GM03348 (cell line): Measurements from ENCODE around the gene NOTUM.
"Not testable (repeated sequence)": the region's sequence is repeated elsewhere in the genome, so short reads cannot be mapped to it uniquely, and the experiment has no call there.

ENCODE experiments used
- DNase-seq: peaks from one replicate; pipeline ENCODE4 v3.0.0; 2012; ENCODE audit warnings: low spot score

The NOTUM gene

DNA sequence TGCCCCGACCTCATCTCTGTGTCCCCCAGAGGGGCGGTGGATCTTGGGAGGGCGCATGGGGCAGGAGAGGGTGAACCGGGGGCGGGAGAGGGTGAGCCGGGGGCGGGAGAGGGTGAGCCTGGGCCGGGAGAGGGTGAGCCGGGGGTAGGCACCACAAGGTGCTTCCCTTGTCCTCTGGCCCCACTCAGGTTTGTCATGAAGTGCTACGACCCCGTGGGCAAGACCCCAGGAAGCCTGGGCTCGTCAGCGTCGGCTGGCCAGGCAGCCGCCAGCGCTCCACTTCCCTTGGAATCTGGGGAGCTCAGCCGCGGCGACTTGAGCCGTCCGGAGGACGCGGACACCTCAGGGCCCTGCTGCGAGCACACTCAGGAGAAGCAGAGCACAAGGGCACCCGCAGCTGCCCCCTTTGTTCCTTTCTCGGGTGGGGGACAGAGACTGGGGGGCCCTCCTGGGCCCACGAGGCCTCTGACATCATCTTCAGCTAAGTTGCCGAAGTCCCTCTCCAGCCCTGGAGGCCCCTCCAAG is 35.3 kb upstream of the NOTUM start:
- no peak for DNase-seq

- no peak for DNase-seq
These were observed 34.7 kb upstream of the NOTUM start for GRCh38 chr17:81995463-81996231.

DNA sequence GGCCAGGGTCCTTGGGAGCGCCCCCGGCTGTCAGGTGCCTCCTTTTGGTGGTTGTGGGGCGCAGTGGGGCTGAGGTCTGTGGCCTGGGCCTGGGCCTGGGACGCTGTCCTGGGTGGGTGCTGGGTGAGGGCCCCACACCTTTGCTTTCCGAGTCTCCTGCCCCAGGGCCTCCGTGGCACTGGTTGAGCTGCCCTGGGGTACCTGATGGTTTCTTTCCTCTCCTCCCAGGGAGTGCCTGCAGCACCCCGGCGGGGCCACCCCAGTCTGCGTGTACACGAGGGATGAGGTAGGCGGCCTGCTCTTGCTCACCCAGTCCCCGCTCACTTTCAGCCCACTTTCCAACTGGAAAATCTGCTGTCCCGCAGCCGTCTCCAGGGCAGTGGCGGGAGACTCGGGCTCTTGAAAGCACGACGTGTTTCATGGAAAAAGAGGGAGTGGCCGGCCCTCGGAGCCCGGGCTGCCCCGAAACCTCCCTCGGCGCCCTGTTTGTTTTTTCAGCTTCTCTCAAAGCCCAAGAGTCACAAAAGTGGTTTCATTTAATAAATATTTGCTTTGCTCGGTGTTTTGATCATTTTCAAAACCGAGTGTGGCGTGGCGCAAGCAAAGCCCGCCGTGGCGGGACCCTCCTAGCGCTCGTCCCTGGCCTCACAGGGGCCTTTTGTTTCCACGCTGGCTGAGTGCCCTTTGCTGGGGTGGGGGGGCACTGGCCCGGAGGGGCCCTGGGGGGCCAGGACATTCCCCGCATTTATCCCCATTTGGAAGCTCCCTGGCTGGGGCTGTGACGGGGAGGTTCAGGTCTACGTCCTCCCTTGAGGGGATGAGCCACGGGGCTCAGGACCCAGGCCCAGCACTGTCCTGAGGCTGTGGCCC is 33.8 kb upstream of the NOTUM start:
- DNase-seq = no peak

GRCh38 chr17:81993729-81994592 is 33.0 kb upstream of the NOTUM start:
- DNase-seq = no peak

- DNase-seq = no peak
These were observed 31.5 kb upstream of the NOTUM start for GRCh38 chr17:81992306-81993102.

- DNase-seq = peak; percentile 87
These were observed 30.8 kb upstream of the NOTUM start for GRCh38 chr17:81991684-81992305.

GRCh38 chr17:81990836-81991683 is 30.1 kb upstream of the NOTUM start:
- no peak for DNase-seq

DNA sequence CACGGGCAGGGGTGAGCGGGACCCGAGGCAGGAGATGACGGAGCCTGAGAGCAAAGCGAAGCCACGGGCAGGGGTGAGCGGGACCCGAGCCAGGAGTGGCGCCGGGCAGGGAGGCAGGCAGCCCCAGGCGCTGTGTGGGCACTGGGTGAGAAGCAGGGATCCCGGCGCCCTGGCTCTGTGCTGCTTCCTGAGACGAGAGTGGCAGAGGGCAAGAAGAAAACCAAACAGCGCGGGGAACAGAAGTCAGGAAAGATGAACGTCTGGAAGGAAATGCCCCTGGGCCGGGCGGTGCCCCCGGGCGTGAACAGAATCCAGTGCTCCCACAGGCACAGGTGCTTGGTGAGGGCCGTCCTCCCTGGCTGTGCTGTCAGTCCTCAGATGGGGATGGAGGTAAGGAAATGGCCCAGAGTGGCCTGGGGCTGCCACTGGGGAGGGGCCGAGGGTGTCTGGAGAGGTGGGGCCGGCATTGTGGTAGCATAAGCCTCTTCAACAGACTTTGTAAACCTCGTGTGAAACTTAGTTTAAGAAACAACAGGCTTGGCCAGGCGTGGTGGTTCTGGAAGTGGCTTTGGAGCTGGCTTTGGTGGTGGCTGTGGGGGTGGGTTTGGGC is 26.3 kb upstream of the NOTUM start:
- DNase-seq = no peak

DNA sequence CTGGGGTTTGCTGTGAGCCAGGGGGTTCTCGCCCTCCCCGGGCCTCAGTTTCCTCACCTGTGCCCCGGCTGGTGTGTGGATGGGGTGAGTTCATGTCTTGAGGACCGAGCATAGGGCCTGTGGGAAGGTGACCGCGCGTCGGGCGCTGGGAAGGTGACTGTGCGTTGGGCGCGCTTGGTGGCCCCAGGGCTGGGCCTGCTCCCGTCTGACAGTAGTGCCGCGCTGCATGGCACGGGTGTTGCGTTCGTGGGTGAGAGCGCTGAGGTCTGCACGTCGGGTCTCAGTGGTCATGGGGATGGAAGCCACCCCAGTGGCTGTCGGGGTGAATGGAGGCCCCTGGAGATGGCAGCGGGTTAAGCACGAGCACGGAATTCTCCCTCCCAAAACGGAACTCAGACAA is 25.6 kb upstream of the NOTUM start:
- DNase-seq = no peak

- no peak for DNase-seq
These were observed 23.9 kb upstream of the NOTUM start for GRCh38 chr17:81984773-81985410.

DNA sequence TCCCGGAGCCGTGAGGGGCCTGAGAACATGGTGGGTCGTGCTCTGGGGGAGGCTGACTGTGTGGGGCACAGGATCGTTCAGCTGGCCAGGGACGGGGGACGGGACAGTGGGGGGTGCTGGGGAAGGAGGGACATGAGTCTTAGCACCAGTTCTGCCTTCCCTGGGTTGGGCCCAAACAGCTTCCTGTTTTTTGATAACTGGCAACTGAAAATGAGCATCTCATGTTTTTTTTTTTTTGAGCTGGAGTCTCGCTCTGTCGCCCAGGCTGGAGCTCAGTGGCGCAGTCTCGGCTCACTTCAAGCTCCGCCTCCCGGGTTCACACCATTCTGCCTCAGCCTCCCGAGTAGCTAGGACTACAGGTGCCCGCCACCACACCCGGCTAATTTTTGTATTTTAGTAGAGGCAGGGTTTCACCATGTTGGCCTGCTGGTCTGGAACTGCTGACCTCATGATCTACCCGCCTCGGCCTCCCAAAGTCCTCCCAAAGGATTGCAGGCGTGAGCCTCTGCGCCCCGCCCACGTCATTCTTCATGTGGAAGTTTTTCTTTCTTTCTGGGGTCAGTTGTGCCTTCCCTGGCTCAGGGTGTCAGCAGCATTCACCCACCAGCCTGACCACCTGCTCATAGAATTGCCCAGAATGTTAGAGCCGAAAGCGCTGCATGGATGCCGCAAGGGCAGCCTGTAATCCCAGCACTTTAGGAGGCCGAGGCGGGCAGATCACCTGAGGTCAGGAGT is 22.8 kb upstream of the NOTUM start:
- DNase-seq = no peak

GRCh38 chr17:81983011-81983638 is 22.1 kb upstream of the NOTUM start:
- no peak for DNase-seq

- not testable (repeated sequence) for DNase-seq
These were observed 20.5 kb upstream of the NOTUM start for GRCh38 chr17:81981511-81981910.

DNA sequence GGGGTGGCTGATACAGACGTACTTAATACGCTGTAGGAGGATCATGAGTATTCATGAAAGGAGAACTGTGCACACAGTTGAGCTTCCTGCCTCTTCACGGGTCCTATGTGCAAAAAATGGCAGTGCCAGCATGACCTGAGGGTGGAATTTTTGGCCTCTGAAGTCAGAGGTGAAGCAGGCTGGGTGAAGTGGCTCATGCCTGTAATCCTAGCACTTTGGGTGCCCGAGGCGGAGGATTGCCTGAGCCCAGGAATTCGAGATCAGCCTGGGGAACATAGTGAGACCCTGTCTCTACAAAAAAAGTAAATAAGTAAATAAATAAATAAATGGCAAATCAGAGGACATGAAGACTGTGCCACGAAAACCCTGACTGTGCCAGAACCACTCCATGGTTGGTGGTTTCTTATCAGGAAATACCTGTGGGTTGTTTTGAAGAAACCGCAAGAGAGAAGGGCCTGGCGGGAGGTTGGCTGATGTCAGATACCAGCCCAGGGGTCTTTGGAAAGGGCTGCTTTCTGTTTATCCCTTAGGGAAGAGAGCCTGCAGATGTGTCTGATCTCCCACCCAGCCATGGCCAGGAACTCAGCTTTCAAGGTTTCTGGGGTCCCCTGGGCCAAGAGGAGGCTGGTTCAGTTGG is 19.8 kb upstream of the NOTUM start:
- DNase-seq = no peak

DNA sequence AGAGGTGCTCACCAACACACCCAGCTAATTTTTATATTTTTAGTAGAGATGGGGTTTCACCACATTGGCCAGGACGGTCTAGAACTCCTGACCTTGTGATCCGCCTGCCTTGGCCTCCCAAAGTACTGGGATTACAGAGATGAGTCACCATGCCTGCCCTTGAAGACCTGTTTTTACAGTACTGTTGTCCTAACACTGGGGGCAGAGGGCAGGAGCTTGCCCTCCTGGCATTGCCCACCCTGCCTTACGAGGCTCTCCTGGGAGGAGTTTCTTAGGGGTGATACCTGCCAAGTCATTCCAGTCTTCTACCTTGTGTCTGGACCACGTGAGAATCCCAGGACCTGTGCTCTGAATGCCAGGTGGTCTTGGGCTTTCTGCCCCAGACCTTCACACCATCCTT is 19.1 kb upstream of the NOTUM start:
- no peak for DNase-seq

DNA sequence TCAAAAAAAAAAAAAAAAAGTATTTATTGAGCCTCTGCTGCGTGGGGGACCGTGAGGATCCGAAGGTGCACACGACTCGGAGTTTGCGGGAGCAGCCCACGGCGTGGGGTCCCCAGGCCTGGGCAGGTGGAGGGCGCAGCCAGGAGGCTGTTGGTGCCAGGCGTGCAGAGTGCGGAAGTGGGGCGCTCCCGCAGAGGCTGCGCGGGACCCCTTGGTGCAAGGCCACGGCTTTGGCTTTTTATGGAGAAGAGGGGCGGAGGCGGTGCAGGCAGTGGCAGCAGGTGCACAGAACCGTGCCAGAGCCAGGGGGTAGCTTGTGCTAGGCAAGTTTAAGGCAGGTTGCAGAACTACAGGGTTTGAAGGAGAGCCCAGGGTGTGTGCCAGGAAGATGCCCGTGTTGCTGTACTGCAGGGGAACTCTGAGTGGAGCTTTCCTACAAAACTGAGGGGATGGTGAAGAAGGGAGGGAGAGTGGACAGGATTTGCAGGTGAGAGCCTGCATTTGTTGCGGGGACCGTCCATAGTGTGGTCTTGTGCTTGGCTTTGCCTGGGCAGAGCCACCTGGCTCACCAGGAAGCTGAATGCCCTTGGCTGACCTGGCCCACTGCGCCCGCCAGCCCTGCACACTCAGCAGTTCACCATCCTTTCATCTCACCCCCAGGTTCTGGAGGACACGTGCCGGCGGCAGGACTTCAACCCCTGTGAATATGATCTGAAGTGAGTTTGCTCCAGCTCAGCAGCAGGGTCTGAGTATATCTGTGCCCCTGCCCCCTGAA is 17.7 kb upstream of the NOTUM start:
- no peak for DNase-seq
